DMS153 (cell line): ENCODE measurements around the gene SPSB2.

Experiments
- DNase-seq: peaks from one replicate; lab custom pipeline; 2025; lab: John Stamatoyannopoulos, UW

Gene SPSB2

DNA sequence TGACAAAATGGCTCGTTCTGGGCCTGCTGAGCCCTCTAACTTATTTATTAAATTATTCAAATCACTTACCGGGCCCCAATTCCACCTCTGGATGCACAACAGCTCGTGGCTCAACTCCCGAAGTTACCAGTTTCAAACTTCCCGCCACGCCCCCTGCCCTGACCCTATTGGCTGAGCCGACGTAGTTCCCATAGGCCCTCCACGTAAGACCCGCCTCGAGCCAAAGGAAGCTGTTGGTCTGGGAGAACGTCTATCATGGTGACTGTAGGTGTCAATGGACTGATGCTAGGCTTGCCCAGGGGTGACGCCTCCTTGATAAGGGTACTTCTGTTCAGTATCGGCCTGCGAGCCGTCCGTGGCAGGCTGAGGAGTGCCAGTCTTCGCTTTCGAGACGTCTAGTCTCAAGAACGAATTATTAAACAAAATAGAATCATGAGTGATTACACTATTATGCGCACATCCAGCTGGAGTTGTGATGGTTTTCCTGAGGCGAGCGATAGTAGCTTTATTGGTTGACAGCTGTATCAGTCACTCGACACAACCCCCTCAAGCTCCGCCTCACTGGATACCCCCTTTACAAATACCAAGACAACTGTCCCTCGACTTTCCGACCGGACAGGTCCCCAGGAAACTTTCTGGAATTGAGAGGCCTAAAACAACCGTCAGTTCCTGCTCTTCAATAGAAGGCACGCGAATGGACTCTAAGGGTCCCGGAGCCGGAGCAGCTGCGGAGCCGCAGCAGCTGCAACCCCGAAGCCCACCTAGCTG is 21.8 kb downstream of the SPSB2 start, which contains the start of gene CDCA3:
CDCA3 (minus strand) TSS at position 134 of the 768 bp plus-strand sequence. CDS start 334 bp downstream, outside the sequence.
- peak; percentile 98 for DNase-seq

DNA sequence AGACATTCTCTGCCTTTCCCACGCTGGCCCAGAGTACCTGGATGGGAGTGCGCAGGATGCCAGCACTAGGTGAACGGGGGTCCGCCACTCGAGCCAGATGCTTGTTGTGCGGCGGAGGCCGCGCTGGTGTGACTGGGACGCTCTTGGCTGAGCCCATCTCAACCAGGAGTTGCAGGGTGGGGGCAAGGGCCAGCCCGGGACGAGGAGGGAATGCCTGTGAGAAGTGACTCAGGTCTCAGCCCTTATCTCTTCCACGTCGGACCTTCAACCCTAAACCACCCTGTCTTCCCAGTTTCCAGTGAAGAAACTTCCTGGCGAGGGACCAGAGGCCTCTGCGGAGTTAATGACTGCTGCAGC is 22.3 kb downstream of the SPSB2 start:
- DNase-seq, result no peak

DNA sequence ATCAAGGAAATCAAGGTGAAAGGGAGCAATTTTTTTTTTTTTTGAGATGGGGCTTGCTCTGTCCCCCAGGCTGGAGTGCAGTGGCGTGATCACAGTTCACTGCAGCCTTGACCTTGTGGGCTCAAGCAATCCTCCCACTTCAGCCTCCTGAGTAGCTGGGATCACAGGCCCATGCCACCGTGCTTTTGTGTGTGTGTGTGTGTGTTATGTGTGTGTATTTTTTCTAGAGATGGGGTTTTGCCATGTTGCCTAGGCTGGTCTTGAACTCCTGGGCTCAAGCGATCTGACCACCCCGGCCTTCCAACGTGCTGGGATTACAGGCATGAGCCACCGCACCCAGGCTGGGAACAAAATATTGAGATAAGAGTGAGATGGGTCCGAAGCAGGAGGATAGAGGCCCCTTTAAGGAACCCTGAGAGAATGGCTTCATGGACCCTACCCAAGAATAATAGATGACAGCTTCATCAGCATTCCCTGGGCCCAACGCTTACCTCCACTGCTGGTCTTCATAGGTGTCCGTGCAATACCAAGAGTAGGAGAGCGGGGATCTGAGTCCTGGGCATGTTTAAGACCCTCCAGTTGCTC is 23.0 kb downstream of the SPSB2 start:
- DNase-seq, result no peak

DNA sequence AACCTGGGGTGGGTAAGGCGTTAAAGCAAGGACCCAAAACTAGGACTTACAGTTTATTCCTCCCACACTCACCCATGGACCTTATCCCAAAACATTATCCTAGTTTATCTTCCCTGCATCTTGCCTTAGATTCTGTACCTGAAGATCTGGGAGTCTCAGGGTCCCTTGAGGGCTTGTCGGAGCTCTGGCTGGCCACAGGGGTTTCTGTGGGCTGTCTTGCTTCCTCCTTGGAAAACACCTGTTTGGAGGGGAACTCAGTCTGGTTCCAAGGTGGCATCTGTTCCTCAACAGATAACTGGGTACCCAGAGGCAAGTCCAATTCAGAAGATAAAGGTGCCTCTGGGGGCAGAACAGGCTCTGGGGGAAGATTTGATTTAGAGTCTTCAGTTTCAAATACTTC is 23.7 kb downstream of the SPSB2 start:
- no peak for DNase-seq

DNA sequence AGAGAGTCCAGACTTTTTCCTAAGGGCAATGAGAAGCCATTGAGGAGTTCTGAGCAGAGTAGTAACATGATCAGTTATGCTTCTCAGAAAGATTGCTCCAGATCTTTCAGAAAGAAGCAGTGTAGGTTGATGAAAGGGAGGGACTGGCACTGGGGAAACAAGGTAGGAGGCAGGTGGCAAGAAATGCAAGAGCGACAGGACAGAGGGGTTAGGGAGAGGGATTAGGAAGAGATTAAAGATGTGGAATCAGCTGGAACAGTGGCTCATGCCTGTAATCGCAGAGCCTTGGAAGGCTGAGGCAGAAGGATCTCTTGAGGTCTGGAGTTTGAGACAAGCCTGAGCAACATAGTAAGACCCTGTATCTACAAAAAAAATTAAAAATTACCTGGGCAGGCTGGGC is 25.4 kb downstream of the SPSB2 start:
- no peak for DNase-seq

DNA sequence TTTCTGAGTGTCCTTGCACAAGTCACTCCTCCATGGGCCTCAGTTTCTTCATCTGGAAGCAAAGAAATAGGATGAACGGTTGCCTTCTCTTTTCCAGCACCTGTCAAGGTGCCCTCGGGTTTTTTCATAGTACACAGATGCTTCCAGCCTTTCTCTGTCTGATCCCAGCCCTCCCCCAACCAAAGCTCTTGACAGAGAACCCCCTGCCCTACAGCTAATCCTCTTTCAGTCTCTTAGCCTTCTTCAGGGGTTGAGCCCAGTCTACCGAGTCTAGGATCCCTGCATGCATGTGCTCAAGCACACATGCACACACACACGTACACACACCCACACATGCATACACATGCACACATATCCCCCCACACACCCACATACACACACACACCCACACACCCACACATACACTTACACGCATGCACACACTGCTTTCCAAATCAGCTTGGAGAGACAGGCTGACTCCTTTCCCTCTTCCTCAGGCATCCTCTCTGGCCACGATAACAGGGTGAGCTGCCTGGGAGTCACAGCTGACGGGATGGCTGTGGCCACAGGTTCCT is 26.7 kb downstream of the SPSB2 start:
- DNase-seq, result no peak

DNA sequence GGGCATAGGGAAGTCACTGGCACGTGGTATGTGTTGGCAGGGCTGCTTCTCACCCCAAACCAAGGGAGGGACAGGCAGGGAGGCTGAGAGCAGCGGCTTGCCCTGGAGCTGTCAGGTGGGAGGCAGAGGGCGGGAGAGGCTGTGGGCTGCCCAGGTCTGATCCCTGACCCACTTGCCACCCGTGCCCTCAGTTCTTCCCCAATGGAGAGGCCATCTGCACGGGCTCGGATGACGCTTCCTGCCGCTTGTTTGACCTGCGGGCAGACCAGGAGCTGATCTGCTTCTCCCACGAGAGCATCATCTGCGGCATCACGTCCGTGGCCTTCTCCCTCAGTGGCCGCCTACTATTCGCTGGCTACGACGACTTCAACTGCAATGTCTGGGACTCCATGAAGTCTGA is 27.7 kb downstream of the SPSB2 start:
- DNase-seq, result no peak

DNA sequence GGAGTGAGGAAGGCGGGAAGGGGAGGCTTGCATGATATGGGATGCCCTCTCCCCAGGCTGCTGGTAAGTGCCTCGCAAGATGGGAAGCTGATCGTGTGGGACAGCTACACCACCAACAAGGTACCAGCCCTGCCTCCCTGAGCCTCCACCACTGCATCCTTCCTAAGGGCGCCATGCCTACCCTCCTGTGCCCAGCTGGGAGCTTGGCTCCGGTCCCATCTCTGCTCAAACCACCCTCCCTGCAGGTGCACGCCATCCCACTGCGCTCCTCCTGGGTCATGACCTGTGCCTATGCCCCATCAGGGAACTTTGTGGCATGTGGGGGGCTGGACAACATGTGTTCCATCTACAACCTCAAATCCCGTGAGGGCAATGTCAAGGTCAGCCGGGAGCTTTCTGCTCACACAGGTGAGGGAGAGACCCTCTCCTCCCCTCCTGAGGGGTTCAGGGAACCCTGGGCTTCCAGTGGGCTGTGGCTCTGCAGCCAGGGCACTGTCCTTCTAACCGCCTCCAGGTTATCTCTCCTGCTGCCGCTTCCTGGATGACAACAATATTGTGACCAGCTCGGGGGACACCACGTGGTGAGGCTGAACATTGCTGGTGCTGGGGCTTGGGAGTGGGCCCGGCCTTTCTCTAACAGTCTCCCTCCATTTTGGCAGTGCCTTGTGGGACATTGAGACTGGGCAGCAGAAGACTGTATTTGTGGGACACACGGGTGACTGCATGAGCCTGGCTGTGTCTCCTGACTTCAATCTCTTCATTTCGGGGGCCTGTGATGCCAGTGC is 29.8 kb downstream of the SPSB2 start:
- no peak for DNase-seq

DNA sequence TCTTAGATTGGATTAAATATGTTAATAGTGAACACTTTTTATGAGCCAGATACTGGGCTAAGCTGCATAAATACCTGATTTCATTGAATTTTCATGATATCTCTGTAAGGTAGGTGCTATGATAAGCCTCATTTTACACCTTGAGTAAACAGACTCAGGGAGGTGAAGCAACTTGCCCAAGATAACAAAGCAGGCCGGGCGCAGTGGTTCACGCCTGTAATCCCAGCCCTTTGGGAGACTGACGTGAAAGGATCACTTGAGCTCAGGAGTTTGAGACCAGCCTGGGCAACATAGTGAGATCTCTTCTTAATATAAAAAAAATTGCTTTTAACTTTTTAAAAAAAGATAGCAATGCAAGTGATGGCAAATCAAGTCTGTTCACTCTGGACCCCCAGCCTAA is 31.0 kb downstream of the SPSB2 start:
- no peak for DNase-seq

DNA sequence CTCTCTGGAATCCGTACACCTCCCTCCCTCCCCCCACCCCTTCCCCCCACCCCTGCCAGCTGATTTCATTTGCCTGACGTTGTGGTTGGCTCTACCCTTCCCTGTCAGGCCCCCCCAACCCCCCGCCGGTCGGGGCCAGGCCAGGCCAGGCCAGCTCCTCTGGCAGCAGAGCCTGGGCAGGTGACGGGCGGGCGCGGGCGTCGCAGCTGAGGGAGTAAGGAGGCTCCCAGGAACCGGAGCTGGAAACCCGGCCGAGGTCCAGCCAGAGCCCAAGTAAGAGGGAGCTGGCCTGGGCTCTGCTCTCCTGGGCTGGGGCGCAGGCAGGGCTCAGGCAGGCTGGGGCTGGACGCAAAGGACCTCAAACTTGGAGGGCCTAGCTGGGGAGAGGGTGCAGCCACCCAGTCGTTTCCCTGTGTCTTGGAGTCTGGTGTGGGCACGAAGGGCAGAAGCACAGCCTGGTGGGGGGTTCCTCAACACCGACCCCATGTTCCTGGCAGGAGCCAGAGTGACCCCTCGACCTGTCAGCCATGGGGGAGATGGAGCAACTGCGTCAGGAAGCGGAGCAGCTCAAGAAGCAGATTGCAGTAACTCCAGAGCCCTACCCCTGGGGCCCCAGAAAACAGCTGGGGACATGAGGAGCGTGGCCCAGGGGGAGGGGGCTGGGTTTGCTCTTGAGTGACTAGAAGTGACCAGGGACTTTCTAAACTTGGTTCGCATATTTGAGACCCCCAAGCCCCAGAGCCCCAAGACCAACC is 32.2 kb downstream of the SPSB2 start, which contains the start of gene GNB3:
GNB3 (plus strand) TSS at position 165 of the 755 bp plus-strand sequence; CDS start at position 528, 363 bp downstream.
- DNase-seq, result no peak

DNA sequence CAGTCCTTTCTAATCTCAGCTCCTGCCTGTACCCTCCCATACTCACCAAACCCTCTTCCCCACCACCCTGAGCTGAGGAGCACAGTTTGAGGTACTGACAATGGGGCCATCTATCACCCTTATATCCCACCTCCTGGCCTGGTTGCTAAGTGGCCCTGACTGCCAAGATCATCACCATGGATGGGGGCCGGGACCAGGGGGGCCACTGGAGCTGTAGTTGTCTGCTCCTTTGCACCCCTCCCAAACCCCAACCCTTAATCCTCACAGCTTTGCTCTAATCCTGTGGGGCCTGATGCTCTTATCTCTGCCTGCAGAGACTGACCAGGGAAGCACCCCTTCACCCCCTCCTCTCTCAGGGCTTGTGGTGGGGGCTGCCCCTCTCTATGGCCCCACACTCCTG is 32.8 kb downstream of the SPSB2 start:
- DNase-seq, result no peak

DNA sequence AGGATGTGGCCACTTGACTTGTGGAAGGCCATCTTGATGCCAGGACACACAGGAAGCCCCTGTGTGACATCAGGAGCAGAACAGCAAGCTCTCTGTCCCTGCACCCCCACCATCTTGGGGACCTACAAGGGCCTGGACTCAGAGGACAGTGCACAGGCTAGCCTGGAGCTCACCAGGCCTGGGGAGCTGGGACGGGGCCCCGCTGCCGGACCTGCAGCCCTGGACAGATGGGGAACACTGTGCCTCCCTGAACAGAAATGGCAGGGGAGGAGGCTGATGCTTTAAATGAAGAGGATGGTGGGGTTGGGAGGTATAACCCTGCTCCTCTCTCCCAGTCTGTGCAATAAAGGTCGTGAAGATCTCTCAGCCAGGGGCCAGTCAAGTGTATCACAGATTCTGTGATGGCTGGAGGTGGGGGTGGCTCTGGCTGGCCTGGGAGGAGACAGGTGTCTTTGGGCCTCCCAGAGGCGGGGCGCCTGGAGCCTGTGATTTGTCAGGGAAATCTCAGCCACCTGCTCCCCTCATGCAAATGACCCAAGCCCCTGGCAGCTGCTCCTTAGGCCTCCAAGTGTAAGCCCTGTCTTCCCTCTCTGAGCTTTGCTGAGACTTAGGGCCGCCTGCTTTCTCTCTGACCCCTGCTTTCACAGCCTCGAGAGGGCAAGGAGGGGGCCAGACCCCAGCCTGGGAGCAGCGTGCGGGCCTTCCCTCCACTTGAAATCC is 33.5 kb downstream of the SPSB2 start:
- DNase-seq, result no peak

DNA sequence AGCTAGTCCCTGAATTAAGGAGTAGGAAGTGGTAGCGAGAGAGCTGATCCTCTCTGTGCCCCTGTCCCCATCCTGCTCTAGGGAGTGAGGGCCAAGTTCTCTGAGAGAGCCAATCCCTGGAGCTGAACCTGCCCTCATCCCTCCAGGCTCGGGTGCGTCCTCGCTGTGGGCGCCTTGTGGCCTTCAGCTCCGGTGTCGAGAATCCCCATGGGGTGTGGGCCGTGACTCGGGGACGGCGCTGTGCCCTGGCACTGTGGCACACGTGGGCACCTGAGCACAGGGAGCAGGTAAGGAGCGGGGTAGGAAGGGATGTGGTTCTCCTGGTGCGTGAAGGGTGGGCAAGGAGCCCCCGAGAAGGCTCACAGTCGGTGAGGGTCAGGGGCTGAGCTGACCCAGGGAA is 34.2 kb downstream of the SPSB2 start:
- DNase-seq, result no peak

DNA sequence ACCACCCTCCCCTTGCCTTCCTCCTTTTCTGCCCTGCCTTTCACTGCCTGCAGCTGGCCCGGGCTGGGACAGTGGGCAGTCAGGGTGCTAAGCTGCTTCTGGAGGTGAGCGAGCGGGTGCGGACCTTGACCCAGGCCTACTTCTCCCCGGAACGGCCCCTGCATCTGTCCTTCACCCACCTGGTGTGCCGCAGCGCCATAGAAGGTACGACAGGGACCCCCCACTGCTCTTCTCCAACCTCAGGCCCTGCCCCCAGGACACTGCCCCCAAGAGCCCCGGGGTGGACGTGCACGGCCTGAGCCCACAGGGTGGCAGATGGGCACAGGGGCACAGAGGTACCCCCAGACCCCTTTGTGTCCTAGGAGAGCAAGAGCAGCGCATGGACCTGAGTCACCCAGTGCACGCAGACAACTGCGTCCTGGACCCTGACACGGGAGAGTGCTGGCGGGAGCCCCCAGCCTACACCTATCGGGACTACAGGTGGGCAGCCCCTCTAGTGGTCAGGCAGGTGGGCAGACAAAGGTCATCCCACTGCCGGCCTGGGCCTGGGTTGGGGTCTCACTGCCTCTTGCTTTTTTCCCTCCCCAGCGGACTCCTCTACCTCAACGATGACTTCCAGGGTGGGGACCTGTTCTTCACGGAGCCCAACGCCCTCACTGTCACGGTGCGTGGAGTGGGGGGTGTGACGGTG is 35.6 kb downstream of the SPSB2 start:
- DNase-seq, result no peak

DNA sequence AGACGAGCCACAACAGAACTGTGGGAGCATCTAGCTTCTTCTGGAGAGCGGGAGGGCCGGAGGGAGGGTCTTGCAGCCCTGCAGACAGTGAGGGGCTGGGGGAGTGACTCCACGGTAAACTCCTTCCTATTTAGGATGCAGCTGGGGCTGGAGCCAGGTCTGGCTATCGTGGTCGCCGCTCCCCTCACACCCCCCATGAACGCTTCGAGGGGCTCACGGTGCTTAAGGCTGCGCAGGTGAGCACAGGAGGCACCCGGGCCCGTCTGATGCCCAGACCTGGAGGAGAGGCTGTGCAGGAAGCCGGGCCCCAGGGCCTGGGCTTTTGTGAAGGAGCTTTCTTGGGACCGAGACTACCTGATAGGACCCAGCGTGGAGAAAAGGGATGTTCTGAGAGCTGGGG is 36.3 kb downstream of the SPSB2 start:
- no peak for DNase-seq

DNA sequence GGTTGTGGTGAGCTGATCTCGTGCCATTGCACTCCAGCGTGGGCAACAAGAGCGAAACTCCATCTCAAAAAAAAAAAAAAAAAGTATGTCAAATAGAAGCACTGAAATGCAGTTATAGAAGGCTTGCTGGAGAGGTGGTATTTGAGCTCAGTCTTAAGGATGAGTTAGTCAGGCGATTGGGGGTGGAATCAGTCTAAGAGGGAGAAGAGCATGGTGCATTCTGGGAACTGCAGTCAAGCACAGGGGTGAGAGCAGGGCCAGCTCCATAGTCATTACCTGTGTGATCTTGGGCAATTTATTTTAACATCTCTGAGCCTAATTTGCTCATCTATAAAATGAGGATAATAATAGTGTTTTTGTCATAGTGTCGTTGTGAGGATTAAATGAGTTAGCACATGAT is 38.2 kb downstream of the SPSB2 start:
- no peak for DNase-seq

DNA sequence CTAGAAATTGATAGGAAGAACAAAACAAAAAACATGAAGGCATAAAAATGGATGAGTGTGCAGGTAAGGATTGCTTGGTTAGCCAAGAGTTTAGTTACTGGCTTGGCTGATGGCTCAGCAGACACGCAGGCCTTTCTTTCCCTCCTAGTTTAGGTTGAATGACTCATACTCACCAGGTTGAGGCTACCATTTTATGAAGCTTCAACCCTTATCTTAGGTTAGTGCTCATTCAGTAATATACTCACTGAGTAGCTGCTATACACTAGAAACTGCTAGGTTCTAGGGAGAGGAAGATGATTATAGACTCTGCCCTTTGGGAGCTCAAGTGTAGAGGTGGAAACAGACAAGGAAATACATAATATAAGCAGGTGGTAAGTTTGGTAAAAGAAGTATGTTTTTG is 38.8 kb downstream of the SPSB2 start:
- no peak for DNase-seq

DNA sequence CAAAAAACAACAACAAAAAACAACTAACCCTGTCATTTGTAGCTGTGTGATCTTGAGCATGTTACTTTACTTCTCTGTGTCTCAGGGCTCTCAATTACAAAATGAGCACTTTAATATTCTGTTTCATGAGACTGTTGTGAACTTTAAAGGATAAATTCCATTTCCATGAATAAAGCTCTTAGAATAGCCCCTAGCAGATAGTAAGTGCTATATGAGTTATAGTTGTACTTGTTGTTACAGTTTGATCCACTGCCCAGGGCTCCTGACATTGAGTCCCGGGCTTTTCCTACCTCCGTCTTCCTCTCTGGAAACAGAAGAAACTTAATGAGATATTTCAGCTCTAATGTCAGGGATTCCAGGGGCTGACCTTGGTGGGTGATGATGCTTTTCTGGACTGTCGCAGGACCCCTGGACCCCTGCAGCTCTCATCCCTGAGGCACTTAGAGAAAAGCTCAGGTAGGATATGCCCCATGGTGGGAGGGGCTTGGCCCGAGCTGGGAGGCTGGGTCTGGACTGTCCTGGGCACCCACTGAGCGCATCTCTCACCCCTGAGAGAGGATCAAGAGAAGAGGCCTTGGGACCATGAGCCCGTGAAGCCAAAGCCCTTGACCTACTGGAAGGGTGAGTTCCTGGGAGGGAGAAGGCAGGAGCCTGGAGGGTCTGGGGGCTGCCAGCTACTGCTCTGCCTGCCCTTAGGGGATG is 39.8 kb downstream of the SPSB2 start:
- DNase-seq, result no peak

DNA sequence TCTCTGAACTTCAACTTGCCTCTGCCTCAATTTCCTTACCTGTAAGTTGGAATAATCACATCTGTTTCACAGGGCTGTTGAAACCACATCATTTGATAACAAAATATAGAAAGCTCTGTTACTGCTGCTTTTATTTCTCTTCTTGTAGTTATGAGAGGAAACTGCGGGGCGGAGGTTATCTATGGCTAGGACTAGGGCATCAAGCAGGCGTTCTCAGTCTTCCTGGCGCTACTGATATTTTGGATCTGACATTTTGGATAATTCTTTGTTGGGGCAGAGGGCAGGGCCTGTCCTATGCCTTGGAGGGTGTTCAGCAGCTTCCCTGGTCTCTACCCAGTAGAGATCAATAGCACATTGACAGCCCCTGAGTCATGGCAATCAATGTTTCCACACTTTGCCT is 41.0 kb downstream of the SPSB2 start:
- no peak for DNase-seq

DNA sequence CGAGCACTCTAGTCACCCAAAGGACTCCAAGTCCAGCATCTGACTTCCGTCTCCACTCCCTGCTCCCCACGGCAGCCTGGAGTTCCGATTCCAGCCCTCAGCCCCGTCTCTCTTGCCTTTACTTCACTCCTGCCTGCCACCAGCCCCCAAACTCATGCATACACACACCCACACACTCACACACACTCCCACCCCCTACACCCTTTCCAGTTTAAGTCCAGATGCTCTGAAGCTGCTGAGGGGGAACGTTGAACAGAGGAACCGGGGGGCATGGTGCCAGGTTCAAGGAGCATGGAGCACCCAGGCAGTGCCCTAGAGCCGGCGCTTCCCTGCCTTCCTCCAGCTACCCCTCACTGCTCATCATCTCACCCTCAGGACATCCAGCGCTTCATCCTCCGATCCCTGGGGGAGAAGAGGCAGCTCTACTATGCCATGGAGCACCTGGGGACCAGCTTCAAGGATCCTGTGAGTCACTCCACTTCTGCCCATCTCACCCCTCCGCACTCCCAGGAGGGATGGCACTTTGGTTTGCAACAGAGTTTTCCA is 41.6 kb downstream of the SPSB2 start:
- DNase-seq, result no peak
